Endothelial cell of umbilical vein (primary cell): ENCODE results near the gene ZBTB18. TPM values are rescaled to one million over a fixed set of nuclear protein-coding genes. Genes with fewer than 3 reads are reported as not detected.

Experiments
- BruUV-seq: library from RNA; stranded (reverse); fragments of 400-500 nt; replicated peaks from 2 replicates; lab custom pipeline; 2021; lab: Mats Ljungman, UMichigan
- CTCF ChIA-PET: fragments of 300-600, 350-600 bp; sonication (Branson Sonifier 250); formaldehyde crosslinking; loops from one replicate; lab custom pipeline; 2021; ENCODE audit warnings: antibody characterized with exemption, inconsistent platforms; lab: Charles Lee
- POLR2A ChIA-PET: fragments of 300-600, 350-600 bp; sonication (Branson Sonifier 250); formaldehyde crosslinking; loops from one replicate; lab custom pipeline; 2021; ENCODE audit warnings: antibody characterized with exemption, inconsistent platforms; lab: Charles Lee
- DNase-seq: peaks from one replicate; pipeline ENCODE4 v3.0.0-alpha.2; 2011; ENCODE audit warnings: low read depth, low spot score
- FAIRE-seq: peaks from 2 replicates; lab custom pipeline; 2011; peaks lifted over from hg19 to GRCh38; lab: Jason Lieb, UNC
- H2AFZ ChIP-seq: 2 replicates; pipeline ENCODE4 v1.6.0; 2012; ENCODE audit warnings: low read depth, low read length, control low read depth, inconsistent platforms
- H3K27ac ChIP-seq: 2 replicates; pipeline ENCODE4 v1.5.1; 2011; ENCODE audit warnings: low read depth, mild to moderate bottlenecking, control low read depth, low read length, moderate library complexity; ENCODE audit not compliant: insufficient read depth
- H3K27me3 ChIP-seq, 2 experiments: 2 replicates each; pipeline versions ENCODE4 v1.6.0 to v1.6.1; 2011; ENCODE audit warnings: low read length in 2 of 2, mixed read lengths in 1 of 2; ENCODE audit not compliant: control insufficient read depth in 2 of 2, insufficient read depth in 2 of 2
- H3K36me3 ChIP-seq, 2 experiments: 2 replicates in 1 of 2; 3 replicates in 1 of 2; pipeline ENCODE4 v1.5.1; 2011; ENCODE audit warnings: low read length in 2 of 2, mild to moderate bottlenecking in 1 of 2, moderate library complexity in 1 of 2; ENCODE audit not compliant: control insufficient read depth in 2 of 2, insufficient read depth in 2 of 2; ENCODE audit errors: extremely low read depth in 1 of 2
- H3K4me1 ChIP-seq: 3 replicates; pipeline ENCODE4 v1.5.1; 2011; ENCODE audit warnings: mild to moderate bottlenecking, low read length; ENCODE audit not compliant: control insufficient read depth, insufficient read depth; ENCODE audit errors: extremely low read depth
- H3K4me2 ChIP-seq: 2 replicates; pipeline ENCODE4 v1.6.1; 2011; ENCODE audit warnings: low read length, control low read depth, mixed read lengths; ENCODE audit not compliant: insufficient read depth
- H3K4me3 ChIP-seq, 3 experiments: fragments of 200-600 bp in 1 of 3; sonication (generic), shearing (Covaris generic) in 1 of 3; replicated peaks in 1 of 3; 2 replicates each; pipeline ENCODE4 v1.5.1; 2011 to 2016; ENCODE audit warnings: control low read depth in 3 of 3, low read length in 3 of 3, mild to moderate bottlenecking in 2 of 3, inconsistent platforms in 1 of 3, low read depth in 1 of 3, moderate library complexity in 1 of 3; ENCODE audit not compliant: insufficient read depth in 1 of 3
- H3K79me2 ChIP-seq: 2 replicates; pipeline ENCODE4 v1.6.0; 2012; ENCODE audit warnings: low read length, inconsistent platforms; ENCODE audit not compliant: control insufficient read depth, insufficient read depth
- H3K9ac ChIP-seq: replicated peaks from 2 replicates; pipeline ENCODE3; 2011; ENCODE audit warnings: low read length, control low read depth; ENCODE audit not compliant: insufficient read depth; ENCODE audit errors: extremely low read depth
- H3K9me1 ChIP-seq: replicated peaks from 3 replicates; pipeline ENCODE4 v1.6.0; 2011; ENCODE audit warnings: mild to moderate bottlenecking, low read length; ENCODE audit not compliant: control insufficient read depth, insufficient read depth; ENCODE audit errors: extremely low read depth
- H3K9me3 ChIP-seq: replicated peaks from 2 replicates; pipeline ENCODE4 v1.5.1; 2012; ENCODE audit warnings: low read length, inconsistent platforms; ENCODE audit not compliant: control insufficient read depth, insufficient read depth
- H4K20me1 ChIP-seq: replicated peaks from 2 replicates; pipeline ENCODE3; 2011; ENCODE audit warnings: mild to moderate bottlenecking, low read length; ENCODE audit not compliant: control insufficient read depth, insufficient read depth; ENCODE audit errors: extremely low read depth
- FOS ChIP-seq: IDR thresholded peaks from 2 replicates; pipeline ENCODE4 v1.6.1; 2011; ENCODE audit warnings: mild to moderate bottlenecking, low read length, moderate library complexity, borderline replicate concordance; ENCODE audit not compliant: insufficient read depth
- GATA2 ChIP-seq: IDR thresholded peaks from 2 replicates; pipeline ENCODE4 v1.7.0; 2011; ENCODE audit warnings: low read depth, mild to moderate bottlenecking, moderate library complexity, mixed read lengths, low read length; ENCODE audit not compliant: insufficient read length, insufficient read depth
- JUN ChIP-seq: IDR thresholded peaks from 2 replicates; pipeline ENCODE4 v1.6.1; 2011; ENCODE audit warnings: borderline replicate concordance, low read depth; ENCODE audit not compliant: insufficient read length, insufficient read depth
- POLR2A ChIP-seq: IDR thresholded peaks from 2 replicates; pipeline ENCODE4 v1.6.1; 2012; ENCODE audit warnings: low read depth, mild to moderate bottlenecking, control low read depth, low read length
- POLR2AphosphoS5 ChIP-seq: IDR thresholded peaks from 2 replicates; pipeline ENCODE4 v1.6.1; 2012; ENCODE audit warnings: low read depth, mild to moderate bottlenecking, control low read depth, low read length, moderate library complexity; ENCODE audit not compliant: insufficient read depth
- dilution Hi-C: fragments of 300-500 bp; cut with MboI; formaldehyde crosslinking; loops from one replicate; pipeline ENCODE4 v1.15.0; 2019; ENCODE audit warnings: low sequenced_read_pairs; ENCODE audit not compliant: extremely low pct_ligation_motif_present
- intact Hi-C: fragments of 100-400 bp; cut with micrococcal nuclease; formaldehyde crosslinking; loops from one replicate; pipeline ENCODE4 v1.10.0; 2022
- polyA plus RNA-seq, 4 experiments: library from polyadenylated mRNA; depleted of rRNA in 3 of 4; stranded (reverse) in 3 of 4; unstranded in 1 of 4; fragments of >200 nt; gene quantifications; 2 replicates each; pipeline versions ENCODE4 v1.2.1 to v1.2.3, GENCODE V29; 2011 to 2012; ENCODE audit warnings: missing spikeins in 1 of 4
- total RNA-seq: library from RNA; stranded (reverse); gene quantifications from 2 replicates; pipeline ENCODE4 v1.2.3, GENCODE V29; 2021
- TF ChIP-seq, protein P1 (sequence below), 2 donors: IDR thresholded peaks; 1 replicate in 1 of 2; 2 replicates in 1 of 2; pipeline ENCODE4 v1.5.1; 2011; ENCODE audit warnings: low read length in 2 of 2, mild to moderate bottlenecking in 2 of 2, moderate library complexity in 2 of 2, control low read depth in 1 of 2, inconsistent platforms in 1 of 2, low read depth in 1 of 2; ENCODE audit not compliant: insufficient read depth in 1 of 2; ENCODE audit errors: extremely low read depth in 1 of 2

ZBTB18 gene
- total and polyA plus RNA-seq, 2 donors (not counting 3 experiments of a cell fraction or from before 2014, with no cell fraction given): 15.5 to 21.1 TPM

- peaks cover 24% of the 10 kb centered on the region for H3K4me1 ChIP-seq
- DNase-seq (no peak), FAIRE-seq (no peak)
- no peaks in the 10 kb centered on the region for H3K9me1 ChIP-seq
- ChIA-PET CTCF (interaction anchor here (0.9 kb wide), 1 partner anchor 105 kb away, joined by 3 read pairs; no protein-coding TSS in a partner anchor), POLR2A (no interaction called here)
- H3K36me3 ChIP-seq: no peaks in the 10 kb centered on the region
- no TSS peak for BruUV-seq
- no peaks in the 10 kb centered on the region for H4K20me1 ChIP-seq
- no peak overlapping the region for H3K9ac ChIP-seq
- dilution Hi-C loops: no loop called here
- H2AFZ ChIP-seq: no peak overlapping the region
- no peaks in the 10 kb centered on the region for H3K27me3 ChIP-seq
- H3K9me3 ChIP-seq: no peaks in the 10 kb centered on the region
- H3K27ac ChIP-seq: no peak overlapping the region
- TF ChIP-seq POLR2AphosphoS5: no peak
- TF ChIP-seq FOS: no peak
- TF ChIP-seq, protein P1, sequence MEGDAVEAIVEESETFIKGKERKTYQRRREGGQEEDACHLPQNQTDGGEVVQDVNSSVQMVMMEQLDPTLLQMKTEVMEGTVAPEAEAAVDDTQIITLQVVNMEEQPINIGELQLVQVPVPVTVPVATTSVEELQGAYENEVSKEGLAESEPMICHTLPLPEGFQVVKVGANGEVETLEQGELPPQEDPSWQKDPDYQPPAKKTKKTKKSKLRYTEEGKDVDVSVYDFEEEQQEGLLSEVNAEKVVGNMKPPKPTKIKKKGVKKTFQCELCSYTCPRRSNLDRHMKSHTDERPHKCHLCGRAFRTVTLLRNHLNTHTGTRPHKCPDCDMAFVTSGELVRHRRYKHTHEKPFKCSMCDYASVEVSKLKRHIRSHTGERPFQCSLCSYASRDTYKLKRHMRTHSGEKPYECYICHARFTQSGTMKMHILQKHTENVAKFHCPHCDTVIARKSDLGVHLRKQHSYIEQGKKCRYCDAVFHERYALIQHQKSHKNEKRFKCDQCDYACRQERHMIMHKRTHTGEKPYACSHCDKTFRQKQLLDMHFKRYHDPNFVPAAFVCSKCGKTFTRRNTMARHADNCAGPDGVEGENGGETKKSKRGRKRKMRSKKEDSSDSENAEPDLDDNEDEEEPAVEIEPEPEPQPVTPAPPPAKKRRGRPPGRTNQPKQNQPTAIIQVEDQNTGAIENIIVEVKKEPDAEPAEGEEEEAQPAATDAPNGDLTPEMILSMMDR (IDR thresholded peaks at IDR 0.05; ENCODE audit: extremely low read depth in 1 of 2, insufficient read depth in 1 of 2, low read depth in 1 of 2, low read length in 2 of 2): peak in 1 of 2 donors; percentile 13
- no peak for TF ChIP-seq GATA2
- TF ChIP-seq POLR2A: no peak
- TF ChIP-seq JUN: no peak
- no peak overlapping the region for H3K4me3 ChIP-seq
- H3K4me2 ChIP-seq: no peak overlapping the region
- intact Hi-C loops: no loop called here
- H3K79me2 ChIP-seq: no peaks in the 10 kb centered on the region
Measured at GRCh38 chr1:244010191-244010590, 40.9 kb upstream of the ZBTB18 start.
